Panc1 (cell line): ENCODE data around the gene FMO2.

ENCODE experiments used
- CTCF ChIP-seq: fragments of 450-650 bp; IDR thresholded peaks from 2 replicates; pipeline ENCODE4 v1.5.1; 2017; ENCODE audit warnings: mild to moderate bottlenecking
- POLR2AphosphoS5 ChIP-seq: IDR thresholded peaks from 2 replicates; pipeline ENCODE4 v1.6.1; 2012; ENCODE audit warnings: mild to moderate bottlenecking, low read depth, low read length, moderate library complexity
- SIN3A ChIP-seq: IDR thresholded peaks from 2 replicates; pipeline ENCODE4 v1.6.1; 2012; ENCODE audit warnings: low read depth, mild to moderate bottlenecking, low read length, moderate library complexity, borderline replicate concordance; ENCODE audit not compliant: insufficient read depth
- TF ChIP-seq, protein P1 (sequence below), 2 experiments: IDR thresholded peaks; 2 replicates each; pipeline ENCODE4 v1.6.1; 2011 to 2012; ENCODE audit warnings: low read depth in 2 of 2, control low read depth in 1 of 2, low read length in 1 of 2, mild to moderate bottlenecking in 1 of 2, moderate library complexity in 1 of 2; ENCODE audit not compliant: insufficient read depth in 1 of 2

DNA sequence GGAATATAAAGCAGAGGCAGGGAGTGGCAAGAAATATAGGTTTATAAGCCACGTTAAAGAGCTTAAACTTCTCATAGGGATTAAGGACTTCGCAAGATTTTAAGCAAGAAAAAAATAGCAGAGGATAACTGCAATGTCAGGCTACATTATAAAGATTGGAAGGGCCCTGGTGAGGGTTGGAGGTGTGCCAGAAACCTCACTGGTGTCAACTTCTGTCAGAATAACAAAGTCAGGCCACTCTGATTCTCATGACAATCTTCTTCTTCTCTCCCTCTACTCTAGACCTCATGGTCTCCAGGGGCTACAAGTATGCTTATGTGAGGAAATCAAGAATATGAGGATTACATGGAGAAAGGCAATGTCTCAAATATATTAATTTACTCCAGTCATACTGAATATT is 32.6 kb upstream of the FMO2 start:
- TF ChIP-seq CTCF (no peak), POLR2AphosphoS5 (no peak), SIN3A (no peak)
- TF ChIP-seq, protein P1, sequence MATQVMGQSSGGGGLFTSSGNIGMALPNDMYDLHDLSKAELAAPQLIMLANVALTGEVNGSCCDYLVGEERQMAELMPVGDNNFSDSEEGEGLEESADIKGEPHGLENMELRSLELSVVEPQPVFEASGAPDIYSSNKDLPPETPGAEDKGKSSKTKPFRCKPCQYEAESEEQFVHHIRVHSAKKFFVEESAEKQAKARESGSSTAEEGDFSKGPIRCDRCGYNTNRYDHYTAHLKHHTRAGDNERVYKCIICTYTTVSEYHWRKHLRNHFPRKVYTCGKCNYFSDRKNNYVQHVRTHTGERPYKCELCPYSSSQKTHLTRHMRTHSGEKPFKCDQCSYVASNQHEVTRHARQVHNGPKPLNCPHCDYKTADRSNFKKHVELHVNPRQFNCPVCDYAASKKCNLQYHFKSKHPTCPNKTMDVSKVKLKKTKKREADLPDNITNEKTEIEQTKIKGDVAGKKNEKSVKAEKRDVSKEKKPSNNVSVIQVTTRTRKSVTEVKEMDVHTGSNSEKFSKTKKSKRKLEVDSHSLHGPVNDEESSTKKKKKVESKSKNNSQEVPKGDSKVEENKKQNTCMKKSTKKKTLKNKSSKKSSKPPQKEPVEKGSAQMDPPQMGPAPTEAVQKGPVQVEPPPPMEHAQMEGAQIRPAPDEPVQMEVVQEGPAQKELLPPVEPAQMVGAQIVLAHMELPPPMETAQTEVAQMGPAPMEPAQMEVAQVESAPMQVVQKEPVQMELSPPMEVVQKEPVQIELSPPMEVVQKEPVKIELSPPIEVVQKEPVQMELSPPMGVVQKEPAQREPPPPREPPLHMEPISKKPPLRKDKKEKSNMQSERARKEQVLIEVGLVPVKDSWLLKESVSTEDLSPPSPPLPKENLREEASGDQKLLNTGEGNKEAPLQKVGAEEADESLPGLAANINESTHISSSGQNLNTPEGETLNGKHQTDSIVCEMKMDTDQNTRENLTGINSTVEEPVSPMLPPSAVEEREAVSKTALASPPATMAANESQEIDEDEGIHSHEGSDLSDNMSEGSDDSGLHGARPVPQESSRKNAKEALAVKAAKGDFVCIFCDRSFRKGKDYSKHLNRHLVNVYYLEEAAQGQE (IDR thresholded peaks at IDR 0.05; ENCODE audit: insufficient read depth in 1 of 2, low read depth in 2 of 2, low read length in 1 of 2): no peak
